Testis (tissue), 2 donors: ENCODE data around the gene KCNA2.

Experiments used
- CTCF ChIP-seq, 3 experiments: fragments of 450-650 bp in 2 of 3; fragments of 200-600 bp in 1 of 3; sonication (generic) in 1 of 3; IDR thresholded peaks; one replicate each; pipeline ENCODE4 v1.5.1; 2016 to 2019; ENCODE audit warnings: antibody characterized with exemption in 3 of 3, mild to moderate bottlenecking in 2 of 3, moderate library complexity in 1 of 3
- POLR2A ChIP-seq: fragments of 450-650 bp; IDR thresholded peaks from one replicate; pipeline ENCODE4 v1.6.1; 2017; ENCODE audit warnings: antibody characterized with exemption, mild to moderate bottlenecking, moderate library complexity

- no peak for TF ChIP-seq CTCF (IDR thresholded peaks at IDR 0.05)
- TF ChIP-seq POLR2A = no peak
Measured at GRCh38 chr1:110593902-110594301, 12.3 kb downstream of the KCNA2 start.
